Measurements from ENCODE around the gene PHACTR1. TPM values are rescaled to one million over a fixed set of nuclear protein-coding genes. Genes with fewer than 3 reads are reported as not detected.

The PHACTR1 gene
- total RNA-seq, 2 experiments from 2014 or later: 1.3 to 2.3 TPM

GRCh38 chr6:12845224-12846004 lies 128.8 kb downstream of the PHACTR1 start:
- no peak overlapping the region for H3K4me3 ChIP-seq (ENCODE audit: low read length)
- DNase-seq (no peak), ATAC-seq (ENCODE audit: poor library complexity) (no peak)
- intact Hi-C loops (cut with DNase I, micrococcal nuclease): no loop called here
- CTCF ChIA-PET: no interaction called here
- Mint-ChIP-seq H3K27ac (no peak overlapping the region), H3K27me3 (peaks cover 4% of the 10 kb centered on the region), H3K4me3 (no peak overlapping the region), H3K9me3 (no peaks in the 10 kb centered on the region), H3K36me3 (ENCODE audit: low read depth) (no peaks in the 10 kb centered on the region), H3K4me1 (ENCODE audit: low read depth) (no peaks in the 10 kb centered on the region)
- H3K27ac ChIP-seq (ENCODE audit: low read depth in 1 of 2, low read length in 2 of 2): no peak overlapping the region
- H3K36me3 ChIP-seq (ENCODE audit: insufficient read depth, low read length): no peaks in the 10 kb centered on the region
- POLR2A ChIA-PET: no interaction called here
- no peaks in the 10 kb centered on the region for H3K9me3 ChIP-seq (ENCODE audit: control insufficient read depth in 1 of 2, insufficient read depth in 1 of 2, low read length in 2 of 2)
- no peak for TF ChIP-seq CTCF (IDR thresholded peaks at IDR 0.05)
- no peaks in the 10 kb centered on the region for H3K4me1 ChIP-seq (ENCODE audit: insufficient read depth, low read length)
- H3K27me3 ChIP-seq (ENCODE audit: control insufficient read depth in 1 of 2, insufficient read depth in 2 of 2, low read length in 2 of 2): peaks cover 0 to 3% of the 10 kb centered on the region in 2 experiments

- H3K4me3 ChIP-seq (ENCODE audit: low read length): no peak overlapping the region
- no peaks in the 10 kb centered on the region for H3K4me1 ChIP-seq (ENCODE audit: insufficient read depth, low read length)
- Mint-ChIP-seq H3K27ac (no peak overlapping the region), H3K9me3 (no peaks in the 10 kb centered on the region), H3K36me3 (ENCODE audit: low read depth) (no peaks in the 10 kb centered on the region), H3K4me3 (no peak overlapping the region), H3K27me3 (peaks cover 8% of the 10 kb centered on the region), H3K4me1 (ENCODE audit: low read depth) (no peaks in the 10 kb centered on the region)
- H3K36me3 ChIP-seq (ENCODE audit: insufficient read depth, low read length): no peaks in the 10 kb centered on the region
- ChIA-PET CTCF (no interaction called here), POLR2A (no interaction called here)
- no peak for DNase-seq
- no peak overlapping the region for H3K27ac ChIP-seq (ENCODE audit: low read depth in 1 of 2, low read length in 2 of 2)
- intact Hi-C loops (cut with DNase I, micrococcal nuclease): no loop called here
- no peak for ATAC-seq (ENCODE audit: poor library complexity)
- H3K27me3 ChIP-seq (ENCODE audit: control insufficient read depth in 1 of 2, insufficient read depth in 2 of 2, low read length in 2 of 2): peaks cover 0 to 3% of the 10 kb centered on the region in 2 experiments
- no peaks in the 10 kb centered on the region for H3K9me3 ChIP-seq (ENCODE audit: control insufficient read depth in 1 of 2, insufficient read depth in 1 of 2, low read length in 2 of 2)
- no peak for TF ChIP-seq CTCF (IDR thresholded peaks at IDR 0.05)
These were observed 132.6 kb downstream of the PHACTR1 start for GRCh38 chr6:12848964-12849808.

GRCh38 chr6:12849809-12850198 lies 133.2 kb downstream of the PHACTR1 start:
- Histone ChIP-seq H3K4me1 (ENCODE audit: insufficient read depth, low read length) (no peaks in the 10 kb centered on the region), H3K27me3 (ENCODE audit: control insufficient read depth in 1 of 2, insufficient read depth in 2 of 2, low read length in 2 of 2) (peaks cover 0 to 3% of the 10 kb centered on the region in 2 experiments), H3K4me3 (ENCODE audit: low read length) (no peak overlapping the region), H3K27ac (ENCODE audit: low read depth in 1 of 2, low read length in 2 of 2) (no peak overlapping the region), H3K9me3 (ENCODE audit: control insufficient read depth in 1 of 2, insufficient read depth in 1 of 2, low read length in 2 of 2) (no peaks in the 10 kb centered on the region), H3K36me3 (ENCODE audit: insufficient read depth, low read length) (no peaks in the 10 kb centered on the region)
- Mint-ChIP-seq H3K27me3 (peaks cover 8% of the 10 kb centered on the region), H3K9me3 (no peaks in the 10 kb centered on the region), H3K4me3 (no peak overlapping the region), H3K4me1 (ENCODE audit: low read depth) (no peaks in the 10 kb centered on the region), H3K36me3 (ENCODE audit: low read depth) (no peaks in the 10 kb centered on the region), H3K27ac (no peak overlapping the region)
- ChIA-PET CTCF (no interaction called here), POLR2A (no interaction called here)
- TF ChIP-seq CTCF (IDR thresholded peaks at IDR 0.05): no peak
- intact Hi-C loops (cut with DNase I, micrococcal nuclease): no loop called here
- no peak for ATAC-seq (ENCODE audit: poor library complexity)
- no peak for DNase-seq

Data from CD4-positive, alpha-beta T cell (primary cell).